ENCODE measurements around the gene FRY.

DNA sequence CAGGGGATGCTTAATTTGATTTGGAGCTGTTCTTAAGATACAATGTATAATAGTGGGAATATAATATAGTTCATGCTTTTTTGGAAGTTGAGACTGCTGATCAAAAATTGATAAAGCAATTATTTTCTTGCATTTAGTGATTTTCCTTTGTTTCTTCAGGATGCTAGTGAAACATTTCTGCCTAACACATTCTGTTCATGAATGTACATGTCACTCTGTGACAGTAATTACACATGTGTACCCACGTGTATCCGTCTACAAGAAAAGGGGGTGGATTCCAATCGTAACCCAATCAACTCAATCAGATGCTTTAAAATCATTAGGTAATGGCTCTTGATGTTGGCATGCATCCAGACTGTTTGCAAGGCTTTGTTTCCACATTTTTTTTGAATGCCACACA, 5.0 kb upstream of the FRY start:
- TF ChIP-seq EZH2 (IDR thresholded peaks at IDR 0.05; ENCODE audit: borderline replicate concordance, insufficient read depth, low read depth, low read length, poor library complexity, severe bottlenecking): no peak
- TF ChIP-seq, protein P1, sequence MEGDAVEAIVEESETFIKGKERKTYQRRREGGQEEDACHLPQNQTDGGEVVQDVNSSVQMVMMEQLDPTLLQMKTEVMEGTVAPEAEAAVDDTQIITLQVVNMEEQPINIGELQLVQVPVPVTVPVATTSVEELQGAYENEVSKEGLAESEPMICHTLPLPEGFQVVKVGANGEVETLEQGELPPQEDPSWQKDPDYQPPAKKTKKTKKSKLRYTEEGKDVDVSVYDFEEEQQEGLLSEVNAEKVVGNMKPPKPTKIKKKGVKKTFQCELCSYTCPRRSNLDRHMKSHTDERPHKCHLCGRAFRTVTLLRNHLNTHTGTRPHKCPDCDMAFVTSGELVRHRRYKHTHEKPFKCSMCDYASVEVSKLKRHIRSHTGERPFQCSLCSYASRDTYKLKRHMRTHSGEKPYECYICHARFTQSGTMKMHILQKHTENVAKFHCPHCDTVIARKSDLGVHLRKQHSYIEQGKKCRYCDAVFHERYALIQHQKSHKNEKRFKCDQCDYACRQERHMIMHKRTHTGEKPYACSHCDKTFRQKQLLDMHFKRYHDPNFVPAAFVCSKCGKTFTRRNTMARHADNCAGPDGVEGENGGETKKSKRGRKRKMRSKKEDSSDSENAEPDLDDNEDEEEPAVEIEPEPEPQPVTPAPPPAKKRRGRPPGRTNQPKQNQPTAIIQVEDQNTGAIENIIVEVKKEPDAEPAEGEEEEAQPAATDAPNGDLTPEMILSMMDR (IDR thresholded peaks at IDR 0.05): no peak

Measured in B cell (primary cell).